SU-DHL-6 (cell line): ENCODE results near the gene NNAT.

Experiments used
- CTCF ChIP-seq: fragments of 200-600 bp; sonication (generic); IDR thresholded peaks from one replicate; pipeline ENCODE4 v1.5.1; 2017; ENCODE audit warnings: antibody characterized with exemption, mild to moderate bottlenecking, low read length, moderate library complexity; ENCODE audit not compliant: insufficient read depth, poor library complexity, severe bottlenecking
- EZH2phosphoT487 ChIP-seq: fragments of 200-600 bp; sonication (generic), shearing (Covaris generic); conservative IDR thresholded peaks from 2 replicates; pipeline ENCODE4 v1.6.1; 2018; ENCODE audit warnings: mild to moderate bottlenecking, antibody characterized with exemption, low read length, moderate library complexity, mixed read lengths

- no peak for TF ChIP-seq CTCF
- TF ChIP-seq EZH2phosphoT487 = no peak
Observed at GRCh38 chr20:37492096-37492625, 28.9 kb upstream of the NNAT start.
